Measurements from ENCODE around the gene MAGEF1.

The MAGEF1 gene

DNA sequence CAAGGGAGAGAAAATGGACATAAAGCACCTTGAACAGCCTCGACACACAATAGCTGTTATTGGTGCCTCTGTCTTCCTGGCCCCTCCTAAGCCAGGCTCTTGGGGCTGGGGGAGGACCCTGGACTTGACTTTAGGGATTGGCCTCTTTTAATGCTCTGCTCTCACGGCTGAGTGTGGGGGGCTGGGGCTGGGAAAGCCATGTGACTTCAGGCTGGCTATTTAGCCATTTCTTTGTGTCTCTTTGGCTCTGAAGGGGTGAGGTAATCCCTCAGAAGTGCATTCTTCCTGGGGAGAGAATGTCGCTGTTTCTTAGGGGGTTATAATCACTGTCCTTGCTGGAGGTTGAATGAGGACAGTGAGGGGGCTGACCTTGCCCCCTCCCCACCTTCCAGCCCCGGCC, 26.2 kb downstream of the MAGEF1 start:
- DNase-seq (ENCODE audit: low spot score), result no peak

DNA sequence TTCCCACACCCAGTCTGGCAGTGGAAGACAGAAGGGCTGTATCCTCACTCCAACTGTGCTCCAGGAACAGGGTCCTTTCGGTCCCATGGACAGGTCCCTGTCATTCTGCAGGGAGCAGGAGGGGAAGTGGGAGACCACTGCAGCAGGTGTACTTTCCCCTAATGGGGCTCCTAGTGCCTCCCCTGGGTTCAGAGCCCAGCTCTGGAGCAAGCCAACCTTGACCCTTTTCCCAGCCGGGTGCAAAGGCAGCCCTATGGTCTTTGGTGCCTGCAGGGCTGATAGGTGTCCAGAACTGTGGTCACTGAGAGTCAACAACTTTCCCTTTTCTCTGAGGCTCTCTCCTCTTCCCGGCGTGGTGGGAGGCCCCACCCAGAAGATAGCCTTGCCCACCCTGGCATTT, 26.8 kb downstream of the MAGEF1 start:
- DNase-seq (ENCODE audit: low spot score), result no peak
- TF ChIP-seq, protein P1, sequence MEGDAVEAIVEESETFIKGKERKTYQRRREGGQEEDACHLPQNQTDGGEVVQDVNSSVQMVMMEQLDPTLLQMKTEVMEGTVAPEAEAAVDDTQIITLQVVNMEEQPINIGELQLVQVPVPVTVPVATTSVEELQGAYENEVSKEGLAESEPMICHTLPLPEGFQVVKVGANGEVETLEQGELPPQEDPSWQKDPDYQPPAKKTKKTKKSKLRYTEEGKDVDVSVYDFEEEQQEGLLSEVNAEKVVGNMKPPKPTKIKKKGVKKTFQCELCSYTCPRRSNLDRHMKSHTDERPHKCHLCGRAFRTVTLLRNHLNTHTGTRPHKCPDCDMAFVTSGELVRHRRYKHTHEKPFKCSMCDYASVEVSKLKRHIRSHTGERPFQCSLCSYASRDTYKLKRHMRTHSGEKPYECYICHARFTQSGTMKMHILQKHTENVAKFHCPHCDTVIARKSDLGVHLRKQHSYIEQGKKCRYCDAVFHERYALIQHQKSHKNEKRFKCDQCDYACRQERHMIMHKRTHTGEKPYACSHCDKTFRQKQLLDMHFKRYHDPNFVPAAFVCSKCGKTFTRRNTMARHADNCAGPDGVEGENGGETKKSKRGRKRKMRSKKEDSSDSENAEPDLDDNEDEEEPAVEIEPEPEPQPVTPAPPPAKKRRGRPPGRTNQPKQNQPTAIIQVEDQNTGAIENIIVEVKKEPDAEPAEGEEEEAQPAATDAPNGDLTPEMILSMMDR (IDR thresholded peaks at IDR 0.05; ENCODE audit: extremely low read depth, missing control alignments), result no peak

More for the DNA sequence above, 26.2 kb downstream of the MAGEF1 start:
- TF ChIP-seq, protein P1 (IDR thresholded peaks at IDR 0.05; ENCODE audit: extremely low read depth, missing control alignments), result no peak

DNA sequence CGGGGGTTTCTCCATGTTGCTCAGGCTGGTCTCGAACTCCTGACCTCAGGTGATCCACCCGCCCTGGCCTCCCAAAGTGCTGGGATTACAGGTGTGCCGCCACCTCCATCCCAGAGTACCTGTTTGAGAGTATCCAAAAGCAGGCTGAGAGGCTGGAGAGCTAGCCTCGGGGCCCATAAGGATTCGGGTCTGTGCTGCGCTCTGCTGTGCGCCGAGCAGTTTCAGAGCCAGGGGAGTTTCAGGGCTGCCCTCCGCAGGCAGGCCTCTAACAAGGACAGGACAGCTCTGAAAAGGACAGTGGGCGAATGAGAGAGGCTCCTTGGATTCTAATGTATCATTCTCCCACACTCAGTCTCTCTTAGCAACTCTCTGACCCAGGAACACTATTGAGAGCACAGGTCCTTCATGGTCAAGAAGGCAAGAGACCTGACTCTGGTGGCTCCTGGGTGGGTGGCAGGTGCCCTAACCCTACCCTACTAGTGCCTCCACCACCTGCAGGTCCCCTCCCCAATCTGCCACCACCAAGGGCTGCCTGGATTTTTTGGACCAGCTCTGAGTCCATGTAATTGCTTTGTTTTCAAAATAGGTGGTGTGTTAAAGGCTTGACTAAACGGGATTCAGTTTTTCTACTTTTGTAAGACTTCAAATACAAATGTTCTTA, 27.8 kb downstream of the MAGEF1 start:
- no peak for DNase-seq (ENCODE audit: low spot score)
- TF ChIP-seq, protein P1 (IDR thresholded peaks at IDR 0.05; ENCODE audit: extremely low read depth, missing control alignments), result no peak

DNA sequence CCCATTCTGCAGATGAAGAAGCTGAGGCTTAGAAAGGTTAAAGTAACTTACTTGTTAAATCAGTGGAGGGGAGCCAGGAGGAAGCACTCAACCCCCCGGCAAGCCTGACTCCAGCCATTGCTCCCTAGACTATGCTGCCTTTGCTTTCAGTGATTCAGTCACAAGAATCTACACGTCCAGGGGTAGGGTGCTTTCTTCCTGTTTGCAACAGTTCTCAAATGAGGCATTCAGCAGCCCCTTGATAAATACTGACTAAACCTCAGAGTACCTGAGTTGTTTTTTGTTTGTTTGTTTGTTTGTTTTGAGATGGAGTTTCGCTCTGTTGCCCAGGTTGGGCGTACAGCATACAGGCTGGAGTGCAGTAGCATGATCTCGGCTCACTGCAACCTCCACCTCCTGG, 28.6 kb downstream of the MAGEF1 start:
- TF ChIP-seq, protein P1 (IDR thresholded peaks at IDR 0.05; ENCODE audit: extremely low read depth, missing control alignments), result no peak
- no peak for DNase-seq (ENCODE audit: low spot score)

DNA sequence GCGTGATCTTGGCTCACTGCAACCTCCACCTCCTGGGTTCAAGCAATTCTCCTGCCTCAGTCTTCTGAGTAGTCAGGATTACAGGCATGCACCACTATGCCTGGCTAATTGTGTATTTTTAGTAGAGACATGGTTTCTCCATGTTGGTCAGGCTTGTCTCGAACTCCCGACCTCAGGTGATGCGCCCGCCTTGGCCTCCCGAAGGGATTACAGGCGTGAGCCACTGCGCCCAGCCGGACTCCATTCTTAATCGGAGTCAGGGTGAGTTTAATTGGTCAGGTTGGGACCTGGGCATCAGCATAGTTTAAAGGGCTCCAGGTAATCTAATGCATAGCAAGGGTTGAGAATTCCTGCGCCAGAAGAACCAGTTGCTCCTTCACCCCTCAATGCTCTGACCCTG, 29.2 kb downstream of the MAGEF1 start:
- TF ChIP-seq, protein P1 (IDR thresholded peaks at IDR 0.05; ENCODE audit: extremely low read depth, missing control alignments), result no peak
- DNase-seq (ENCODE audit: low spot score), result no peak

DNA sequence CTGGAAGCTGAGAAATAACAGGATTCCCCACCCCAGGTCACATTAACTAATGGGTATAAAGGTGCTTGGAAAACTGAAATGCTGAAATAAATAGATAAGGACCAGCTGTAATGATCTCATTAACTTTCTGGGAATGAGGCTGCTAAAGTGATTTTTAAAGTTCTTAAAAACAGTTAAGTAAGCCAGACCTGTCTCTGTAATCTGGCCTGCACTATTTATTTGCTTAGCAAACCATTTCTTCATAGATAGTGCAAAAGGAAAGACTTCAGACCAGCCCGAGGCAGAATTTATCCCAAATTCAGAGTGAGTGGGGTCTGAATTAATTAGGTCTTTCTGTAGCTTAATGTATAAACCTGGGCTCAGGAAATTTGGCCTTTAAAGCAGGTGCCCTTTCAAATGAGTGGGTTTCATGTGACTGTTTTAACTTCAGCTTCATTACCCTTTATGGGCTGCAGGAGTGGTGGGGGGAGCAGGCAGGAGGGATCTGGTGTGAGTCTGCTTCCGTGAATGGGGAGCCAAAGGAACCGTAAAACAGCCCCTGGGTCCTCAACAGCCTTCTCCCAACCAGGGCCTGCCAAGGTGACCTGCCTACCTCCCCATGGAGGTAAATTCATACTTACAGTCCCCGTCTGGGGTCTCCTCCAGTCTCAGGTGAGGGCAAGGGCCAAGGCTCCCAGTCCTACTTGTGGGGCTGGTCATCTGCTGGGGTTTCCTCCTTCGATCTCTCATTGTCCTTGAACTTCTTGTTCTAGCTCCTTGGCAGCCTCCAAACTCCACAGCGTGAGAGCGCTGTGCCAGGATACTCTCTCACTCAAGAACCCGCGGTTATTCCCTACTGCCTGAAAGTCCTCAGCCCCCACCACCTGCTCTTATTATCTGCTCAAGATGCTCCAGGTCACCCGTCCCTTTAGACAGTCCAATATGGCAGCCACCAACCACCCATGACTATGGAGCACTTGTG, 31.2 kb downstream of the MAGEF1 start:
- TF ChIP-seq, protein P1 (IDR thresholded peaks at IDR 0.05; ENCODE audit: extremely low read depth, missing control alignments), result no peak

More for the DNA sequence above, 31.2 kb downstream of the MAGEF1 start:
- DNase-seq (ENCODE audit: low spot score), result no peak

All from GM20000 (cell line).